Activated T-cell treated with anti-CD3 and anti-CD28 coated beads for 24 hours (primary cell): Measurements from ENCODE around the gene RPS3.
"Not testable (repeated sequence)": the region's sequence is repeated elsewhere in the genome, so short reads cannot be mapped to it uniquely, and the experiment has no call there.

ENCODE experiments used
- DNase-seq: peaks from one replicate; pipeline ENCODE4 v3.0.0-alpha.2; 2020; ENCODE audit warnings: low read depth

RPS3 gene

GRCh38 chr11:75399344-75400145 lies at the start of gene RPS3:
Gene RPS3 (plus strand): TSS chr11:75399518. CDS start chr11:75399548, 30 bp downstream.
- DNase-seq: peak; percentile 86

DNA sequence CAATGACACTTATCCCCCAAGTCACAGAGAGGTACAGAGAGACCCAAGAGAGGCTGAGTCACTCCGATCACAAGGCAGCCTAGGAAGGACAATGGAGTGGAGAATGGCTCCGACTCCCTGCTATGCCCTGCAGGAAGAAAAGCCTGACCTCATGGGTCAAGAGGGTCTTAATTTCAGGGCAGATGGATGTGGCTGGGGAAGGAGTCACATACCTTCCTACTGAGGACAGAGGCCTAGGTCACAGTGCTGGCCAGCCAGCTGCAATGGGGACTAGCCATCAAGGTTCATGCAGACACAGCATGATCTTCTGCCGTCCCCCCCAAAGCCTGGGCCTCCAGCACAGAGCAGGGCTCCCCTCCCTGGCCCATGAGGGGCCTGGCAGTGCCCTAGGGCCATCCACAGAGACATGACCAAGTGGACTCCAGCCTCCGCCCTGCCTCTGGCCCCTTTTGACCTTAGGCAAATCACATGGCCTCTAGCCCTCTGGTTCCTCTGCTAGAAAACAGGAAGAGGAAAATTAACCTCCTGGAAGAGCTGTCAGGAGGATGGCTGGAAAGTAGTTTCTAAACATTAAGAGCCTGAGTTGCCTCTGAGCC lies 49.7 kb upstream of the RPS3 start:
- no peak for DNase-seq

DNA sequence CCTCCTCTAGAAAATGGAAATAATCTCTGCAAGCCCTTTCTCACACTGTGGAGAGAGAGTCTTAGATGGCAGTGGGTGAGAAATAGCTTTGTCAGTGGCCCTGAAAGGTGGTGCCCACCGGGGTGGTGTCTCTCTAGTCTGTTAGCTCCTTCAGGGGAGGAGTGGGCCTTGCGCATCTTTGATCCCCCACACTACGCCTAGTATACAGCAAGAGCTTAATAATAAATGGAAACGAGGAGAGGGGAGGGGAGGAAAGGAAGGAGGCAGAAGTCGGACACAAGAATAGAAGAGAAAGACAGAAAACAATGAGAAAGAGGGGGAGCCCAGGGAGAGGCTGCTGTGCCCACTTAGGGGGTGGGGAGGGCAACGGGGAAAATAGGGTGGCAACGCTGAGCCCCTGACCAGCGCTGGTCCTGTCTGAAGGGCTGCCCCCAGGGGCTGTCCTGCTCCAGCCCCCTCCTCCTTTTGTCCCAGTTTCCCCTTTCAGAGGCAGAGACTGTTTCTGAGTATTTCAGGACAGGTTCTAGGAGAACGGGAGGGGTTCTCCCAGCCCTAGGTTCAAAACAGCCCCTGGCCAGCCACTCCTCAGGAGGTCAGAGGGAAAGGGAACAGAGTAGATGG lies 49.1 kb upstream of the RPS3 start:
- DNase-seq: no peak

GRCh38 chr11:75350743-75351540 lies 48.4 kb upstream of the RPS3 start:
- DNase-seq: no peak

DNA sequence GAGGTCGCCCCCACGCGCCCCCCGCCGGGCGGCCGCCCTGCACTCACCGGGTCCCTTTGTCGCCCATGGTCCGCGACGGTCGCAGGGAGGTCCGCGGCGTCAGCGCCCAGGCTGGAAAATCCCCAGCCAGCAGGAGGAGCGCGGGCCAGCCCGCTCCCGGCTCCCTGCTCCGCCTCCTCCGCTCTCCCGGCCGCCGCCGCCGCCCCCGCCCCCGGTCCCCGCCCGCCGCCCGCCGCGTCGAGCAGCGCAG lies 47.9 kb upstream of the RPS3 start, which contains the start of gene ARRB1:
Gene ARRB1, minus strand, starts transcription at position 121 of the 250 bp plus-strand sequence. Its CDS starts 54 bp downstream, at position 67.
- no peak for DNase-seq

DNA sequence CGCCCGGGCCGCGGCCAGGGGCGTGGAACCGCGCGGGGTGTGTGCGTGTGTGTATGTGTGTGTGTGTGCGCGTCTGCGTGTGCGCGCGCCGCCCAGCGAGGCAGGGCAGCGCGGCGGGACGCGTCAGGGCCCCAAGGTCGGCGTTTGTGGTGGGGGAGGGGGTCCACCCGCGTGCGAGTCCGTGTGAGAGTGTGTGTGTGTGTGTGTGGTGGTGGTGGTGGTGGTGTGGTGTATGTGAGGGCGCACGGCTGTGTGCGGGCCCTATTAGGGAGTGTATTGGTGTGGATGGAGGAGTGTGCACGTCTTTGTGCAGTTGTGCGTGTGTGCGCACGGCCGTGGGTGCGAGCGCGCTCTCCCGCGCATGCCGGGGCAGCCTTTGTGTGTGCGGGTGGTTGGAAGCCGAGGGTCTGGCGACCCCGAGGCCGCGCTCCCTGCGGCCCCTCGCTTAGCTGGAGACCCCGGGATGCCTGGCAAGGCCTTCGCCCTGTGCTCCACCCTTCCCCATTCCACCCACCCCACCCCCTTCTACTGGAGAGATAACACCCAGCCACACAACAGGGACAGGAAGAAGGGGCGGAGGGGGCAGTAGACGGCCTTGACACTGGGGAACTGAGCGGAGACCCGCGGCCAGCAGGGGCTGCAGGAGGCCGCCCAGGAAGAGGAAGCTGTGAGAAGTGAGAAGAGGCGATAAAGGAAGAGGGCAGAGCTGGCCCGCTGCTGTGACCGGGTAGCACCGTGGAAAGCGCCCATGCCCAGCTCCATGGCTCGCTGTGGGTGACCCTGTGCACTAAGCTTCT lies 47.3 kb upstream of the RPS3 start:
- no peak for DNase-seq

DNA sequence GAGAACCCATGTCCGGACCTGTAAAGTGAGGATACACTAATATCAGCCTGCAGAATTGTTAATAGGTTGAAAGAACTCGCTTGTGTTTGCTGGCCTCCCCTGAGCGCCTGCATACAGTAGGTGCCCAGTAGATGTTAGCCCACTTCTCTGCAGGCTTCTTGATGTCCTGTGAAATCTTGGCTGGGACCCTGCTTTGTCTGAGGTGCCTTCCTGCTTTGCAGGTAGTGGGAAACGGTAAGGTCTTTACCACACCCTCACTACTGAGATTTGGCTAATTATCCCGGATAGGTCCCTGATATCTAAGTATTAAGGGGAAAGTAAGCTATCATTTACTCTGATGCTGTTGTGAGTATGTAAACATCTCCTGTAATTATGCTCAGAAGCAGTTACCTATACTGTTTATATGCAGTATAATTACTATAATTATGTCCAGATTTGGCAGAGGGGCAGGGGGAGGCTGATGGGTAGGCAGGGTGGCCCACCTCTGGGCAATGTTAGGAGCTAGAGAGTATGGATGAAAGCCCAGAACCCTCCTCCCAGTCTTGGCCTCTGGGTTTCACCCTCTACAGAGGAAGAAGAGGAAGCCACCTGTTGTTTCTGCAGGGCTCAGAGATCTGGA lies 46.6 kb upstream of the RPS3 start:
- no peak for DNase-seq

DNA sequence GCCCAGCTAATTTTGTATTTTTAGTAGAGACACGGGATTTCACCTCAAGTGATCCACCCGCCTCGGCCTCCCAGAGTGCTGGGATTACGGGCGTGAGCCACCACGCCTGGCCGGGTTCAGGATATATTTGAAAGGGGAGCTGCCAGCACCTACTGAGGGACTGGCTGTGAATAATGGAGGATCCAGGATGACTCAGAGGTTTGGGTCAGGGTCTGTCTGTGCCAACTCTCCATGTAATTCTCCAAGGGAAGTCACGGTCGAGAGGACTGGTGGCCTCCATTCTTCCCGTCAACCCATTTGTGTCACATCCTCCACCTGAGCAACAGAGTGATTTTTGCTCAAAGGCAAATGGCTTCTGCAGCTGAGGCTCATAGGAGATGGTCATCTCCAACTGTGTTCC lies 44.3 kb upstream of the RPS3 start:
- DNase-seq: no peak

- DNase-seq: no peak
Observed at GRCh38 chr11:75356613-75357012, 42.7 kb upstream of the RPS3 start.

DNA sequence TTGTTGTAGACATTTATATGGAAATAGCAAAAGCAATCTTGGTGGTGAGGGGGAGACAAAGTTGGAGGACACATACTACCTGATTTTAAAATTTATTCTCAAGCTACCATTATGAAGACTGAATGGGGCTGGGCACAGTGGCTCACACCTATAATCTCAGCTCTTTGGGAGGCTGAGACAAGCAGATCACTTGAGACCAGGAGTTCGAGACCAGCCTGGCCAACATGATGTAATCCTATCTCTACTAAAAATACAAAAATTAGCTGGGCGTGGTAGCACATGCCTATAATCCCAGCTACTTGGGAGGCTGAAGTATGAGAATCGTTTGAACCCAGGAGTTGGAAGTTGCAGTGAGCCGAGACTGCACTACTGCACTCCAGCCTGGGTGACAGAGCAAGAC lies 37.0 kb upstream of the RPS3 start:
- DNase-seq: not testable (repeated sequence)

DNA sequence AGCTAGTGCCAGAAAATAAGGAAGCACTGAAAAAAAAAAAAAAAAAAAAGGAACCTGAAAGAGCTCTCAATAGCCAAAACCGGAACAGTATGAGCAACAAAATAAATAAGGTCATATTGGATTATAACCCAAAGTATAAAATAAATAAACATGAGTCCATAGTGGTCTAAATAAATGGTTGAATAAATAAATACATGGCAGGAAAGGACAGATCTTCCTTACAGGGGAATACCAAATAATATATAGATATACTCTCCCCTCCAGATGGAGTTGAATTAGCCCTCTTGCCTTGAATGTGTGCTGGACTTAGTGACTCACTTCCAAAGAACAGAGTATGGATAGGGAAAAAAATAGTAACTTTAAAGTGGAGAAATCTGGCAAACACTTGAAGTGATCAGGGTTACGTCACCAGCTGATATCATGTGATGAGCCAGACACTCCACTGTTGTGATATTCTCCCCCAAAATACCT lies 33.6 kb upstream of the RPS3 start:
- DNase-seq: no peak

- not testable (repeated sequence) for DNase-seq
Observed at GRCh38 chr11:75366826-75367225, 32.5 kb upstream of the RPS3 start.

DNA sequence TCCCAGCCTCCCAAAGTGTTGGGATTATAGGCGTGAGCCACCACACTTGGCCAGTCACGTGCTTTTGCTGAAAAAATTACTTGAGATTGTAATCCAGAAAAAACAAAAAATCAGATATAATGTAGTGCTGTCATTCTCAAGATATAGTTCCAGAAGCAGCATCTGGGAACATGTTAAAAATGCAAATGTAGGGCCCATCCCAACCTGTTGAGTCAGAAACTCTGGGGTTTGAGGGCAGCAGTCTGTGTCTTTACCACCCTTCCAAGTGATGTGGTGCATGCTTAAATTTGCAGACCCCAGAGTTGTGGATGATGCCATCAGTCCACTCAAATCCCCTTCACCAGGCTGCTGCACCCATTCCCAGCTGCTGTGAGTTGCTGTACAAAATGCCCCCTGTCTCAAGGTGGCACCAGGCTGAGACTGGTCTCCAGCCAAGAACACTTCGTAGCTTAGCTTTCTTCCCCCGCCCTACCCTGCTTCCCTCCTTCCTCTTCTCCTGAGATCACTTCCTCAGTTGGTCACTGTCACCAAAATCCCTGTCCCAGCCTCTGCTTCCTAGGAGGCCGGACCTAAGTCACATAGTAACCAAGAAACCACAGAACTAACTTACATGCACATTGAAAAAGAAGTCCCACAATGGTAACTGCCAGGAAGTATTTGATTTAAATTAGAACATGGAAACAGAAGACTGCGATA lies 29.6 kb upstream of the RPS3 start:
- no peak for DNase-seq

DNA sequence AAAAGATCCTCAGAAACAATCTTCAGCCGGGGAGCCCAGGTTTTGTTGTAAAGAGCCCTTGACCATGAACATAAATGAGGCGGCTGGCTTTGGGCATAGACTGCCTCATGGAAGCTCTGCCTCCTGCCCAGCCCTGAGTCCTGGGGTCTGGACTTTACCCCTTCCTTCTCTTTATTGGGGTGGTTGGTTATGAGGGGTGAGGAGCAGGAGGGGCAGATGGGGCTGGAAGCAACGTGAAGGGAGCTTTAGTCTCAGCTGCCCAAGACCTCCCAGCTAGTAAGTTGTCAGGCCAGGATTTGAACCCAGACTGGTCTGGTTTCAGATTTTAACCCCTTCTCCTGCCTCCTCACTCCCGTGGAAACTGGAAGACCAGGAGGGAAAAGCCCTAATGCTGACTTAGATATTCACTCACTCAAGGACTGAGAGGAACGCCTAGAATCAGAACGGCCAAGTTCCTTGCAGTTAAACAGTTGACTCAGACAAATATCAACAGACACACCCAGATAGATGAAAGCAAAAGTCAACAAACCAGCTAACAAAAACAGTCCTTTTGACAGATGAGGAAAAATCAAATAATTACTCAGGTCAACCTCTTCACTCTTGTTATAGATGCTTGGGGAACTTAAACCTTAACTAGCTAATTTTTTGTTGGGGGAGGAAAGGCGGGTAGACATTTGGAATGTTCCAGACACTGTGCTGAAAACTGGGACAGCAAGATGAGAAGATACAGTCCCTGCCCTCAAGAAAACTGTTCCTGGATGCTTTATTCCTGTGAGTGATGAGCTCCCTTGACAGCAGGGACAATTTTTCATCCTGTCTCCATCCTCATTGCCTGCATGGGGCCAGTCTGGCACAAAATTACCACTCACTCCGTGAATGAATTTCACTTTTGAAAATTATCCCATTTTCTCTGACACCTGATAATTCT lies 27.1 kb upstream of the RPS3 start:
- no peak for DNase-seq

DNA sequence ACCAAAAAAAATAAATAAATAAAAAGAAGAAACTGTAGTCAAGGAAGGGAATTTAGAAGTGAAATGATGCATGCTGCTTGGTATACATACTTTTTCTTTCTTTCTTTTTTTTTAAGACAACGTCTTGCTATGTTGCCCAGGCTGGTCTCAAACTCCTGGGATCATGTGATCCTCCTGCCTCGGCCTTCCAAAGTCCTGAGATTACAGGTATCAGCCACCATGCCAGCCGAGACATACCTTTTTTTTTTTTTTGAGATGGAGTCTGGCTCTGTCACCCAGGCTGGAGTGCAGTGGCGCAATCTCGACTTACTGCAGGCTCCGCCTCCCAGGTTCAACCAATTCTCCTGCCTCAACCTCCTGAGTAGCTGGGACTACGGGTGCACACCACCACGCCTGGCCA lies 26.1 kb upstream of the RPS3 start:
- DNase-seq: no peak

DNA sequence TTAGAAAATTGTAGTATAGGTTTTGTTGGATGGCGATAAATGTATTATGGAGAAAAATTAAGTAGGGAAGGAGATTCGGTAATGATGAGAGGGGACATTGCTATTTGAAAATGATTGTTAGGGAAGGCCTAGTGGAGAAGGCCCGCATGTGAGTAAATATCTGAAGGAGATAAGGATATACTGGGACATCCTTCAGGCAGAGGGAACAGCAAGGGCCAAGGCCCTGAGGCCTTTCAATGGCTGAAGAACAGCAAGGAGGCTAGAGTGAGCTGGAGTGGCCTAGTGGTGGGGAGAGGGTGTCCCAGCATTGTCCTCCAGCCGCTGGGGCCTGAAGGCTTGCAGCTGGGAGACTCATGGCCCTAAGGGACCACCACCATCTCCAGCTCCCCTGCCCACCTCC lies 24.7 kb upstream of the RPS3 start:
- DNase-seq: no peak

- no peak for DNase-seq
Observed at GRCh38 chr11:75375626-75376025, 23.7 kb upstream of the RPS3 start.

DNA sequence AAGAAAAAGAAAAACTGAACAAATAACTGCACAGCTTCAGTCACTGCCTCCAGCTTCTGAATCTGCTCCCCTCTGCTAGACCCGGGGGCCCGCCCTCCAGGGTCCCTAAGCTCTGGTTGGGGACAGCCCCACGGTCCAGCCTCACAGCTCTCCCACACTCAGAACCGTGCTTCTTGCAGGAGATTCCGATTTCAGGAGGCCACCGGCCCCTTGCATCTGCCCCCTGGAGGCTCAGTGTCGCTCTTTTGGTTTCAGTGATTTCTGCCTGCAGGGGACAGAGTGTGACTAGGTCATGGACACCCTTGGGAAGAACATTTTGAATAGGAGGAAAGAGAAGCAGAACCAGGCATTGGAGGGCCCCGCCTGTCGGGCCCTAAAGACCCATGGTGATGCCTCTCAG lies 23.1 kb upstream of the RPS3 start:
- DNase-seq: no peak

DNA sequence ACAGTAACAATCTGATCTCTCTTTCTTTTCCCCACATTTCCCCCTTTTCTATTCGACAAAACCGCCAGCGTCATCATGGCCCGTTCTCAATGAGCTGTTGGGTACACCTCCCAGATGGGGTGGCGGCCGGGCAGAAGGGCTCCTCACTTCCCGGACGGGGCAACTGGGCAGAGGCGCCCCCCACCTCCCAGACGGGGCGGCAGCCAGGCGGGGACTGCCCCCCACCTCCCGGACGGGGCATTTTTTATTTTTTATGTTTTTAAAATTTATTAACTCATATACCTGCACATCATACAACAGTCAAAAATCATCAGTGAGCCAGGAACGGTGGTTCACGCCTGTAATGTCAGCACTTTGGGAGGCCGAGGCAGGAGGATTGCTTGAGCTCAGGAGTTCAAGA lies 20.5 kb upstream of the RPS3 start:
- DNase-seq: not testable (repeated sequence)

DNA sequence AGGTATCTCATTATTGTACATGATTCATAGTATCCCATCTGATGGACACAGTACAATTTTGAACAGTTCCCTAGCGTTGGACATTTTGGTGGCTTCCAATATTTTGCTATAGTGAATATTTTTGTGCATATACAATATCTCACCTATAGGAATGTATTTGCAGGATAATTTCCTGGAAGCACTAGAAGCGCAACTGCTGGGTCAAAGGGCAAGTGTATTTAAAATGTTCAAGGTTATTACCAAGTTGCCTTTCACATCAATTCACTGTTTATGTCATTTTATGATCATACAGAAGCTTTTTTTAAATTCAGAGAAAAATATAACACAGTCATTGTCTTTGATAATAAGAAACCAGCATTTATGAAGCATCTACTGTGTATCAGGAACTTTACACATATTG lies 19.1 kb upstream of the RPS3 start:
- DNase-seq: no peak
